ENCODE data around the gene PRKCB.

Gene PRKCB

GRCh38 chr16:23907457-23907902 lies 71.7 kb downstream of the PRKCB start:
- Histone ChIP-seq H2AFZ (ENCODE audit: low read depth, low read length, severe bottlenecking) (no peak overlapping the region), H3K4me2 (ENCODE audit: low read depth, low read length, poor library complexity, severe bottlenecking) (no peak overlapping the region), H4K20me1 (ENCODE audit: low read depth, low read length) (no peaks in the 10 kb centered on the region), H3K79me2 (ENCODE audit: insufficient read depth, low read length) (no peaks in the 10 kb centered on the region), H3K4me3 (ENCODE audit: insufficient read depth, low read length, poor library complexity, severe bottlenecking) (no peak overlapping the region), H3K27ac (ENCODE audit: low read depth, low read length) (no peak overlapping the region), H3K9ac (ENCODE audit: low read length) (no peak overlapping the region), H3K36me3 (ENCODE audit: low read length) (no peaks in the 10 kb centered on the region), H3F3A (ENCODE audit: insufficient read depth) (no peaks in the 10 kb centered on the region), H3K9me3 (ENCODE audit: insufficient read depth, low read length) (no peaks in the 10 kb centered on the region), H3K9me2 (replicated peaks; ENCODE audit: insufficient read depth, low read length) (no peaks in the 10 kb centered on the region), H3K27me3 (ENCODE audit: low read length) (no peaks in the 10 kb centered on the region)
- TF ChIP-seq CTCF (IDR thresholded peaks at IDR 0.05; ENCODE audit: insufficient read depth, low read length, poor library complexity, severe bottlenecking) (no peak), EZH2phosphoT487 (conservative IDR thresholded peaks at IDR 0.05; ENCODE audit: low read length) (no peak)

GRCh38 chr16:23907903-23908302 lies 72.1 kb downstream of the PRKCB start:
- Histone ChIP-seq H2AFZ (ENCODE audit: low read depth, low read length, severe bottlenecking) (no peak overlapping the region), H3K27ac (ENCODE audit: low read depth, low read length) (no peak overlapping the region), H3K27me3 (ENCODE audit: low read length) (no peaks in the 10 kb centered on the region), H3F3A (ENCODE audit: insufficient read depth) (no peaks in the 10 kb centered on the region), H3K79me2 (ENCODE audit: insufficient read depth, low read length) (no peaks in the 10 kb centered on the region), H3K36me3 (ENCODE audit: low read length) (no peaks in the 10 kb centered on the region), H3K9me2 (replicated peaks; ENCODE audit: insufficient read depth, low read length) (no peaks in the 10 kb centered on the region), H3K9me3 (ENCODE audit: insufficient read depth, low read length) (no peaks in the 10 kb centered on the region), H3K9ac (ENCODE audit: low read length) (no peak overlapping the region), H4K20me1 (ENCODE audit: low read depth, low read length) (no peaks in the 10 kb centered on the region), H3K4me3 (ENCODE audit: insufficient read depth, low read length, poor library complexity, severe bottlenecking) (no peak overlapping the region), H3K4me2 (ENCODE audit: low read depth, low read length, poor library complexity, severe bottlenecking) (no peak overlapping the region)
- TF ChIP-seq CTCF (IDR thresholded peaks at IDR 0.05; ENCODE audit: insufficient read depth, low read length, poor library complexity, severe bottlenecking) = no peak
- no peak for TF ChIP-seq EZH2phosphoT487 (conservative IDR thresholded peaks at IDR 0.05; ENCODE audit: low read length)

GRCh38 chr16:23908790-23909189 lies 73.0 kb downstream of the PRKCB start:
- H3K4me2 ChIP-seq (ENCODE audit: low read depth, low read length, poor library complexity, severe bottlenecking) = no peak overlapping the region
- no peaks in the 10 kb centered on the region for H3K79me2 ChIP-seq (ENCODE audit: insufficient read depth, low read length)
- H3K36me3 ChIP-seq (ENCODE audit: low read length) = no peaks in the 10 kb centered on the region
- no peak overlapping the region for H2AFZ ChIP-seq (ENCODE audit: low read depth, low read length, severe bottlenecking)
- H3K27ac ChIP-seq (ENCODE audit: low read depth, low read length) = no peak overlapping the region
- H4K20me1 ChIP-seq (ENCODE audit: low read depth, low read length) = no peaks in the 10 kb centered on the region
- no peak overlapping the region for H3K9ac ChIP-seq (ENCODE audit: low read length)
- H3K4me3 ChIP-seq (ENCODE audit: insufficient read depth, low read length, poor library complexity, severe bottlenecking) = no peak overlapping the region
- H3K9me3 ChIP-seq (ENCODE audit: insufficient read depth, low read length) = no peaks in the 10 kb centered on the region
- H3K9me2 ChIP-seq (replicated peaks; ENCODE audit: insufficient read depth, low read length) = no peaks in the 10 kb centered on the region
- no peaks in the 10 kb centered on the region for H3K27me3 ChIP-seq (ENCODE audit: low read length)
- TF ChIP-seq EZH2phosphoT487 (conservative IDR thresholded peaks at IDR 0.05; ENCODE audit: low read length) (no peak), CTCF (IDR thresholded peaks at IDR 0.05; ENCODE audit: insufficient read depth, low read length, poor library complexity, severe bottlenecking) (no peak)
- H3F3A ChIP-seq (ENCODE audit: insufficient read depth) = no peaks in the 10 kb centered on the region

All from SU-DHL-6 (cell line).